GM19438 (cell line): Measurements from ENCODE around the gene KCNAB3.
A peak's percentile ranks its signal among the peaks of the same experiment; 100 is the strongest.

Experiments
- ATAC-seq: cut with Tn5 transposase; IDR thresholded peaks from one replicate; pipeline ENCODE4 v1.9.1; 2021; ENCODE audit warnings: low read depth; ENCODE audit not compliant: unreplicated experiment

The KCNAB3 gene

GRCh38 chr17:7943291-7943690 lies 13.6 kb upstream of the KCNAB3 start:
- no peak for ATAC-seq

DNA sequence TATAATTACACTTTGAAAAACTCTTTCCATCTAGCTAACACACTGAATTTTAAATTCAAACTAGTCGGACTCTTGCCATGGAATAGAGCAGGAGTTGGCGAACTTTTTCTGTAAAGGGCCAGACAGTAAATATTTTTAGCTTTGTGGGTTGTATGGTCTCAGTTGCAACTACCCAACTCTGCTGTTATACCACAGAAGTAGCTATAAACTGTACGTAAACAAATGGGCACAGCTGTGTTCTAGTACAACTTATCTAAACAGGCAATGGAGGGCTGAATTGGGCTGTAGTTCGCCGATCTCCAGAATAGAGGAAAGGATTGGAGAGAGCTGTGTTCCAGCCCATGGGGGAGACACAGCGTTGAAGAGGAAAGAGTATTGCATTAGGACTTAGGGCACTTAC lies 11.1 kb upstream of the KCNAB3 start:
- ATAC-seq, result no peak

DNA sequence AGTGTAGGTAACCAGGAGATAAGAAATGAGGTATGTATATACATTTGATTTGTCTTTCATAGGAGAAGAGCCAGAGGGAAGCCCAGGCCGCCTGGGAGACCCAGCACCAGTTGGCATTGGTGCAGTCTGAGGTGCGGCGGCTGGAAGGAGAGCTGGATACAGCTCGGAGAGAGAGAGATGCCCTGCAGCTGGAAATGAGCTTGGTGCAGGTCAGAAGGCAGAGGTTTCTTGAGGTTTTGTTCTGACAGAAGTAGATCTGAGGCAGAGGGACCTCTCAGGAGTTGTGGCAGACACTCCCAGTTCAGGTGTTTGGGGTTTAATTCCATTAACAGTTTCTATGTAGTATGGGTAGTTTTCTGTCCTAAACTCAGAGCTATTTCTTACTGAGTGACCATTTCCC lies 10.4 kb upstream of the KCNAB3 start:
- no peak for ATAC-seq

DNA sequence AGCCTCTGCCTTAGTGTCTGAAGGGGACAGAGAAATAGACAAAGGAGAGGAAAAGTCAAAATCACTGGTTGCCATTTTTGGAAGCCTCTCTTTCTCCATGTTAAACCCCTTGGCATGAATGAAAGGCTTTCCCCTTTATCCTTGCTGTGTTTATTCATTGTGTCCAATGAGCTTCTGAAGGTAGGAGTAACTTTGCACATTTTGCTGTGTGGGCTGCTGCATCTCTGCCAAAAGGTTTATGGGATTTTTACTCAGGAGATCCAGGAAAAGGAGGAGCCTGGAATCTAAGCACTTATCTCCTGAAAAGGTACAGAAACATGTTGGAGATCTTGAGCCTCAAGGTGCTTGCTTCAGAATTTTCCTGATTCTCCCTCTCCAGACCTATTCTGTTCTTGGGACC lies 6.2 kb upstream of the KCNAB3 start:
- no peak for ATAC-seq

DNA sequence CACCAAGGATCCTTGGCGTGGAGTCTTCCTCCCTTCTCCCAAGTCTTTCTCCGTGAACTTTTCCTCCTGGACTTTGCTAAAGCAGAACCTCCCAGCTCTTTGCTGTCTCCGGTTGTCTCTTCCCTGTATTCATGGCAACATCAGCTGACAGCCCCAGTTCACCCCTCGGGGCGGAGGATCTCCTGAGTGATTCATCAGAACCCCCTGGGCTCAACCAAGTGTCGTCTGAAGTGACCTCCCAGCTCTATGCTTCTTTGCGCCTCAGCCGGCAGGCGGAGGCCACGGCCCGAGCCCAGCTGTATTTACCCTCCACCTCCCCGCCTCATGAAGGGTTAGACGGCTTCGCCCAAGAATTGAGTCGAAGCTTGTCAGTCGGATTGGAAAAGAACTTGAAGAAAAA lies 3.3 kb upstream of the KCNAB3 start:
- no peak for ATAC-seq

DNA sequence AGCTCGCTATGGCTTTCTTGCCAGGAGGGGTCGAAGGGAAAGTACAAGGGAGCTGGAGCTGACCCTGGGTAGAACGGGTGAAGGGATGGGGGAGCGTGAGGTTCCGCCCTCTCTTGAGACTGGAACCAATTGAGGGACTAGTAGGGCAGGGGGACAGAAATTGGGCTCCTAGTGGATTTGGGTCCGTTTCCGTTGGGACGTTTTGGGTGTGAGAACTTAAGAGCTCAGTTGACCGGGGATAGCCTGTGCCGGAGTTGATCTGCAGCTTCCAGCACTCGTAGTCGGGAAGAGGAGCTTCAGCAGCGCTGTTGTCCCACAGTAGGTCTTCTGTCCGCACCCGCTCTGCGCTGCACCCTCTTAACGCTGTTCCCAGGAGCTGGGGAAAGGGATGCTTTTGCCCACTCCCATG lies 2.8 kb upstream of the KCNAB3 start:
- no peak for ATAC-seq

- peak; percentile 90 for ATAC-seq
These were observed 2.2 kb upstream of the KCNAB3 start, which contains the start of the genes CNTROB and TRAPPC1 for GRCh38 chr17:7931709-7932482. Gene CNTROB, plus strand, starts transcription at chr17:7932206. Its CDS starts 874 bp downstream, at chr17:7933080. Gene TRAPPC1, minus strand, starts transcription at chr17:7931946. Its CDS starts 117 bp downstream, at chr17:7931829.

GRCh38 chr17:7930841-7931631 lies 1.4 kb upstream of the KCNAB3 start:
- peak; percentile 4 for ATAC-seq

- ATAC-seq, result no peak
These were observed 2.1 kb downstream of the KCNAB3 start for GRCh38 chr17:7927596-7927995.

DNA sequence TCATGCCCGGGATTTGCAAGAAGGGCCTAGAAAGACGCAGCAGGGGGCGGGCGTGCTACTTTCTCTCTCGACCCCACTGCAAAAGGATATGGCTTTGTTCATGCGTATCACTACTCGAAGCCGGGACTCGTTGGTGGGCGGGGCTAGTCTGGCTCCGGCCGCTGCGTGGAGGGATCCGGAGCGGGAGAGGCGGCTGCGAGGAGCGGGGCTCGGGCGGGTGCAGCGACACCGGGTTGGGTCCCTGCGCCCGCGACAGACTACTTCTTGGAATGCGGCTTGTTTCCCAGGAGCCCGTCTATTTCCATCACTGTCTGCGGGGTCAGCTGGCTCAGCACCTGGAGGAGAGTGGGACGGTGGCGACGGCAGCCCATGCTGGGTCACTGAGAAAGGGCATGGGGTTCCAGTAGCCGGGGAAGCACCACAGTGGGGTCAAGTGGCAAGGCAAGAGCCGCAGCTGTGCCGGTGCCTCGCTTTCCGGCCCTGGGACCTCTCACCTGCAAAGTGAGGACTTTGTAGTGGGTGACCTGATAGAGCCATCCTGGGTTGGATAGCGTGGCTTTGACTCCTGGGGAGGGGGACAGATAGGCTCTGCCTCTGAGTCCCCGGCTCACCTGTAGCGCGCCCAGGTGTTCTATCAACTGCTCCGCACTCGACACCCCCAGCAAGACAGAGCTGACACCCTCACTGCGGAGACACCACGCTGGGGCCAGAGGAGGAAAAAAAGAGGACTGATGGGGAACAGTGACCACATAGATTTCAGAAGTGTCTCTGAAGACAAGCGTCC lies 6.6 kb downstream of the KCNAB3 start:
- ATAC-seq, result no peak

GRCh38 chr17:7922269-7922844 lies 7.3 kb downstream of the KCNAB3 start:
- no peak for ATAC-seq

GRCh38 chr17:7916808-7917207 lies 12.8 kb downstream of the KCNAB3 start:
- ATAC-seq, result no peak

DNA sequence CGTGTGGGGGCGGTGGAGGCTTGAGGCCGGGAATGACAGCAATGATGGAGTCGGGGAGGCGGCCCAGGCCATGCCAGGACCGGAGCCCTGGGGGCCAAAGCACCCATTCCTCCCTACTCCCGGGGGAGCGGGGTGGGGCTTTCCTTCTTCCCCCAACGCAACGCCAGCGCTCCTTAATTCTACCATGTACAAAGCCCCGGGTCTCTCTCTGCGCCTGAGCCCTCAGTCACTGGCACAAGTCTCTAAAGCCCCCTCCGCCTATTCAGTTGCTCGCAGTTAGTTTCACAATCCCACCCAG lies 13.3 kb downstream of the KCNAB3 start:
- ATAC-seq, result no peak

DNA sequence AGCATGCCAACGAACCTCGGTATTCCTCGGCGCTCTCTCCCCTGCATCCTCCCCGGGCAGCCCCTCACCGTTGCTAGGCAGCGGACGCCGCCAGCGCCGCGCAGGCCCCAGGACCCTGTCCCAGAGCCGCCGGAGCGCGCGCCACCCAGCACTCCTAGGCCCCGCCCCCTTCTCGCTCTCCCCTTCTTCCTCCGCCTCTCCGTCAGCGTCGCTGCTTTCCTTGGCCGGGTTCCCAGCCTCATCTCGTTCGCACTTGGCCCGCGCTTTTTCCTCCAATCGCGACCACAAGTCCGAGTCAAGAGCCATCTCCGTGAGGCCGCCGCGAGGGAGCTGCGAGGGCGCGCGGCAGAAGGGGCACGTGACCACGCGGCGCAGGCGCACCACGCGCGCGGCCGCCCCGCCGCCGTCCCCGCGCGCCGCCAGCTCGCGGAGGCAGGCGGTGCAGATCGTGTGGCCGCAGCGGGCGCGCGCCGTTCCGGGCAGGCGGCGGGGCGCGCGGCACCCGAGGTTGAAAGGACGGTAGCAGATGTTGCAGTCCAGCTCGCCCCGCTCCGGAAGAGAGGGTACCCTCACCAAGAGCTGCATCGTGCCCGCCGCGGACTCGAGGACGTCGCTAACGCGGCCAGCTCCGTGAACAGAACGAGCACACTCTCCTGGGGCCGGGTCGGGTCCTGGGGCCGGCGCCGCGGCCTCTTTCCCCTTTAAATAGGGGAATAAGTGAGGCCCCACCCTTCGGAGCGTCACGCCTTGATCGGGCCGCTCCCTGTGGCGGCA lies 13.9 kb downstream of the KCNAB3 start, which contains the start of gene RNF227:
Gene RNF227, minus strand, starts transcription at position 679 of the 774 bp plus-strand sequence. Its CDS starts 94 bp downstream, at position 585.
- peak; percentile 78 for ATAC-seq

DNA sequence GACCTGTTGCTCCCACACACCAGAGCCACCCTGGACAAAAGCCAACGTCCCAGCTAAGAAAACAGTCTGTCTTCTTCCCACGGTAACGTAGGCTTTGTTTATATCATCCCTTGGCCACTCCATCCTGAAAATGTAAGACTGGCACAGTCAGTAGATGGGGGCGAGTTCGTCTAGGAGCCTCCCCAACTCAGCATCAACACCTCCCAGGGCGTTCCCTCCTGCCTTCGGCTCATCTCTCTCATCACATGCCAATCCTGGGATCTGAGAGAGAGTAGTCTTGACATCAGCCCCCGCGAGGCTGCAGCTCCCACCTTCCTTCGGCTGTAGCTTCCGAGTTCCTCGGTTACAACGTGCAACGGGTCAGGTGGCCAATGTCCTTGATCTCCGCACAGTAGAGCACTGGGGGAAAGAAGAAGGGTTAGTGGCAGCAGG lies 14.5 kb downstream of the KCNAB3 start:
- no peak for ATAC-seq

DNA sequence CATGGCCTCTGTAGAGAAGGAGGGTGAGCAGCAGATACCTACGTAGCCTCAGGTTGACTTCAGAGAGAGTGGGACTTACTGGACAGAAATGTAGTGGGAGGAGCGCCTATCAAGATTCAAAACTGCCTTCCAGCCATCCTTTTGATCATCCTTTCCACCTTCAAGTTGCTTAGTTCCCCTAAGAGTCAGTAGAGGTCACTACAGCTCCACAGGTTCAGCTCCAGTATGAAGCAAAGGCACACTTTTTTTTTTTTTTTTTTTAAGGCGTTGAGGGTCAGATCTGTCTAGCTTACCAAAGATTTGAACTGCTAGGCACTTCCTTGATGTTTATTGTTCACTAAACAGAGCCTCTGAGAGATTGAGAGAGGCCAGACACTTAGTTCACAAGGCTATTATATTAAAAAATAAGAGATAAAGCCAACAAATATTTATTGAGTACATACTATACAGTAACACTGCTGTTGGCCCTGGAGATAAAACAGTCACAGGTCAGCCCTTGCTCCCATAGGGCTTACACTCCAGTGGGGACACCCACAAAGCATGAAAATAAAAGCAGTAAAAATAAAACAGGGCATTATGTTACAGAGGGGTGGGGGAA lies 16.6 kb downstream of the KCNAB3 start:
- ATAC-seq, result no peak

GRCh38 chr17:7911116-7911515 lies 18.5 kb downstream of the KCNAB3 start:
- ATAC-seq, result no peak

DNA sequence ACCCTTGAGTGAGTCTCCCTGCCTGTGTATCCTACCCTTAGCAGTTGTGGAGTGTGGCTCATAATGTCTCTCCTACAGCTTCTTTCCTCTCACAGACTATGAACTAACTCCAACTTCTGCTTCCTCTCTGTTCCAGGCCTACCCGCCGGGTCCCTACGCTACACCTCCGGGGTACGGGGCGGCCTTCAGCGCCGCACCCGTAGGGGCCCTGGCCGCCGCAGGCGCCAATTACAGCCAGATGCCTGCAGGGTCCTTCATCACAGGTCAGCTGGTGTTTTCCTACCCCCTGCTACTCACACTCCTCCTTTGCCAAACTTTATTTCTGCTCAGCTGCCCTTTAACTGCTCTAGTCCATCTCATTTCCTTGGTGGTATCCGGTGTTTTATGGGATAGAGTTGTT lies 18.9 kb downstream of the KCNAB3 start:
- ATAC-seq, result no peak

- ATAC-seq, result no peak
These were observed 19.4 kb downstream of the KCNAB3 start for GRCh38 chr17:7910281-7910680.
